ENCODE data around the gene EGLN1.
"Not testable (repeated sequence)": the region's sequence is repeated elsewhere in the genome, so short reads cannot be mapped to it uniquely, and the experiment has no call there.

Gene EGLN1

GRCh38 chr1:231421971-231422797 lies at the start of gene EGLN1:
Gene EGLN1, minus strand, starts transcription at chr1:231422287. Its CDS starts 399 bp downstream, at chr1:231421888.
- DNase-seq (ENCODE audit: low read depth in 2 of 2) = peak; percentile 70 to 79

- DNase-seq (ENCODE audit: low read depth in 2 of 2) = not testable (repeated sequence)
Observed at GRCh38 chr1:231471500-231471899, 49.4 kb upstream of the EGLN1 start.

DNA sequence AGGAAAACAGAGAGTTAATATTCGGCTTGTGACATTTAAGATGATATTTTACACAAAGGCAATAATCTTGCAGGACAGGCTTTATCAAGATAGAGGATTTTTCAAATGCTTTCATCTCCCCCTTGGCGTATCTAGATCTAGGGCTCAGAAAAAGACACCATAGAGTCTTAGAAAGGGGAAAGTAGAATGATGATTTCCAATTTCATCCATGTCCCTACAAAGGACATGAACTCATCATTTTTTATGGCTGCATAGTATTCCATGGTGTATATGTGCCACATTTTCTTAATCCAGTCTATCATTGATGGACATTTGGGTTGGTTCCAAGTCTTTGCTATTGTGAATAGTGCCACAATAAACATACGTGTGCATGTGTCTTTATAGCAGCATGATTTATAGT lies 48.9 kb upstream of the EGLN1 start:
- not testable (repeated sequence) for DNase-seq (ENCODE audit: low read depth in 2 of 2)

- no peak for DNase-seq (ENCODE audit: low read depth in 2 of 2)
Observed at GRCh38 chr1:231467986-231468385, 45.9 kb upstream of the EGLN1 start.

DNA sequence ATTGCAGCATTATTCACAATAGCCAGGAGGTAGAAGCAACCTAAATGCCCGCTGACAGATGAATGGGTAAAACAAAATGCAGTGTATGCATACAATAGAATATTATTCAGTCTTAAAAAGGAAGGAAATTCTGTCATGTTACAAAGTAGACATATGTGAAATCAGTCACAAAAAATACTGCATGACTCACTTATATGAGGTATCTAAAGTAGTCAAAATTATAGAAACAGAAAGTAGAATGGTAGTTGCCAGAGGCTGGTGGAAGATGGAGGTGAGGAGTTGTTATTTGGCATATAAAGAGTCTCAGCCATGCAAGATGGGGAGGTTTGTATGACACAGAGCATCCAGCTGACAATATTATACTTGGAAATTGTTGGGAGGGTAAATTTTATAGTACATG lies 43.0 kb upstream of the EGLN1 start:
- DNase-seq (ENCODE audit: low read depth in 2 of 2) = no peak

DNA sequence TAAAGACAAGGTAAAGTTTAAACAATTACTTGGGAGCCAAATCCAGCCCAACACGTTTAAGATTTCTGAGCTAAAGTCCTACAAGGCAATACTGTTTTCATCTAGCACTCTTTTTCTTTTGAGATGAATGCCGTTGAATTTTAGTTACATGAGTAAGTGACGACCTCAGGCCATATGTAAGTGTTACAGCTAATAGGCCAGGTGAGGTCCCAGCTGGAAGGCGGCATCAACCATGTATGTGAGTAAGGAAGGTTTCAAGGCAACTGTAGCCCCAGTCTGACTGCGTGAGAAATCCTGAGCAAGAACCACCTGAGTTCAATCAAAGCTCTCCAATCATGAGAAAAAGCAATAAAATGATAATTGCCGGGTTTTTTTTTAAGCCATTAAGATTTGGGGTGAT lies 41.5 kb upstream of the EGLN1 start:
- no peak for DNase-seq (ENCODE audit: low read depth in 2 of 2)

DNA sequence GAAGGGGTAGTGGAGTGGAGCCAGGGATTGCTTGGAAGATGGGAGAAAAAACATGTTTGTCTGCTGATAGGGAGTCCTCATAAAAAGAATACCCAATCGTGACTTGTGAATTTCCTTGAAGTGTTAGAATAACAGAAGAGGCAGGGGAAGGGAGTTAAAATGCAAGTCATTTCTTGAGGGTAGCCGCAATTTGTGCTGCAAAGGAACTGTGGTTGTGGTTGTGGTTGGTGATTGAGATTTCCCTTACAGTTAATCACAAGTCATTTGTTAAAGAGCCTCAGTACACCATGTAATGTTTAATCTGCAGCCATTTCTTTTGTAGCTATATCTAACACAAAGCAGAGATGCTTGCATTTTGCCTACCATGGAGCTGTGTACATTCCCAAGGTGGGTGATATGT lies 38.5 kb upstream of the EGLN1 start:
- peak; percentile 10 to 11 for DNase-seq (ENCODE audit: low read depth in 2 of 2)

DNA sequence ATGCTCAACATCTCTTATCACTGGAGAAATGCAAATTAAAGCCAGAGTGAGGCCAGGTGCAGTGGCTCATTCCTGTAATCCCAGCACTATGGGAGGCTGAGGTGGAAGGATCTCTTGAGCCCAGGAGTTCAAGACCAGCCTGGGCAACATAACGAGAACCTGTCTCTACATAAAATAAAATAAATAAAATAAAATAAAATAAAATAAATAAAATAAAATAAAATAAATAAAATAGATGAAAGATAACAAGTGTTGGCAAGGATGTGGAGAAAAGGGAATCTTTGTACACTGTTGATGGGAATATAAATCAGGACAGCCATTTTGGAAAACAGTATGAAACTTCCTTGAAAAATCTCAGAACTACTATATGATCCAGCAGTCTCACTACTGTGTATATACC lies 37.4 kb upstream of the EGLN1 start:
- not testable (repeated sequence) for DNase-seq (ENCODE audit: low read depth in 2 of 2)

DNA sequence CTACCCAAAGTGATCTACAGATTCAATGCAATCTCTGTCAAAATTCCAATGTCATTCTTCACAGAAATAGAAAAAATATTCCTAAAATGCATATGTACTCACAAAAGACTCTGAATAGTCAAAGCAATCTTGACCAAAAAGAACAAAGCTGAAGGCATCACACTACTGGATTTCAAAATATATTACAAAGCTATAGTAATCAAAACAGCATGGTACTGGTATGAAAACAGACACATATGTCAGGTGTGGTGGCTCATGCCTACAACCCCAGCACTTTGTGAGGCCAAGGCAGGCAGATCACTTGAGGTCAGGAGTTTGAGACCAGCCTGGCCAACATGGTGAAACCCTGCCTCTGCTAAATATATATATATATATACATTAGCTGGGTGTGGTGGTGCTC lies 35.9 kb upstream of the EGLN1 start:
- DNase-seq (ENCODE audit: low read depth in 2 of 2) = not testable (repeated sequence)

GRCh38 chr1:231454133-231454532 lies 32.0 kb upstream of the EGLN1 start:
- DNase-seq (ENCODE audit: low read depth in 2 of 2) = not testable (repeated sequence)

- no peak for DNase-seq (ENCODE audit: low read depth in 2 of 2)
Observed at GRCh38 chr1:231446138-231446537, 24.1 kb upstream of the EGLN1 start.

DNA sequence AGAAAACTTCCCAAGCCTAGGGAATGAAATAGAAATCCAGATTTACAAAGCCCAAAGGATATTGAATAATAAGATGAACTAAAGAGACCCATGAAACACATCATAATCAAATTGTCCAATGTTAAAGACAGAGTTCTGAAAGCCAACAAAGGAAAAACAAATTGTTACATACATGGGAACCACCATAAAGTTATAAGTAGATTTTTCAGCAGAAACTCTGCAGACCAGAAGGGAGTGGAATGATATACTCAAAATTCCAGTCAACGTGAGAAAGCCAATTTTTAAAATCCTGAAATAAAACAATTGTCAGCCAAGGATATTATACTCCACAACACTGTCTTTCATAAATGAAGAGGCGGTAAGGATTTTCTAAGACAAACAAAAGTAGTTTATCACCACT lies 22.0 kb upstream of the EGLN1 start:
- DNase-seq (ENCODE audit: low read depth in 2 of 2) = no peak

GRCh38 chr1:231443363-231443762 lies 21.3 kb upstream of the EGLN1 start:
- no peak for DNase-seq (ENCODE audit: low read depth in 2 of 2)

DNA sequence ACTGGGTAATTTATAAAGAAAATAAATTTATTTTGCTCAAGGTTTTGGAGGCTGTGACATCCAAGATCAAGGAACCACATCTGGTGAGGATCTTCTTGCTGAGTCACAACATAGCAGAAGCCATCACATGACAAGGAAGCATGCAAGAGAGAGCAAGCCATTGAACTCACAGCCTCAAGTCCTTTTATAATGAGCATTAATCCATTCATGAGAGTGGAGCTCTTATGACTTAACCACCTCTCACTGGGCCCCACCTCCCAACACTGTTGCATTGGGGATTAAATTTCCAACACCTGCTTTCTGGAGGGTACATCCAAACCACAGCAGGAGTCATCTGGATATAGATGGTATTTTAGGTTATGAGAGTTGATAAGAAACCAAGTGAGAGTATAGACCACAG lies 20.6 kb upstream of the EGLN1 start:
- DNase-seq (ENCODE audit: low read depth in 2 of 2) = no peak

DNA sequence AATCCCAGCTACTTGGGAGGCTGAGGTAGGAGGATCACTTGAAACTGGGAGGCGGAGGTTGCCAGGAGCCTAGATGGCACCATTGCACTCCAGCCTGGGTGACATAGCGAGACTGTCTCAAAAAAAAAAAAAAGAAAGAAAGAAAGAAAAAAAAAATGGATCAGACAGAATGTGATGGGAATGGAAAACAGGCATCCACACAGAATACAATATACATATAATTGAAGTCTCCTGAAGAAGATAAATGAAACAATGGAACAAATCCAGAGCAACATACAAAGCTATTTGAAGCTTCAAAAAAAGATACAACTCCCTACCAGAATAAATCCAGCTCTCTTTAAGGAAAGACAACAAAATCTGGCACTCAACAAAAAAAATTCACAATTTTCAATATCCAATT lies 10.9 kb upstream of the EGLN1 start:
- DNase-seq (ENCODE audit: low read depth in 2 of 2) = no peak

GRCh38 chr1:231431665-231432415 lies 9.8 kb upstream of the EGLN1 start:
- no peak for DNase-seq (ENCODE audit: low read depth in 2 of 2)

DNA sequence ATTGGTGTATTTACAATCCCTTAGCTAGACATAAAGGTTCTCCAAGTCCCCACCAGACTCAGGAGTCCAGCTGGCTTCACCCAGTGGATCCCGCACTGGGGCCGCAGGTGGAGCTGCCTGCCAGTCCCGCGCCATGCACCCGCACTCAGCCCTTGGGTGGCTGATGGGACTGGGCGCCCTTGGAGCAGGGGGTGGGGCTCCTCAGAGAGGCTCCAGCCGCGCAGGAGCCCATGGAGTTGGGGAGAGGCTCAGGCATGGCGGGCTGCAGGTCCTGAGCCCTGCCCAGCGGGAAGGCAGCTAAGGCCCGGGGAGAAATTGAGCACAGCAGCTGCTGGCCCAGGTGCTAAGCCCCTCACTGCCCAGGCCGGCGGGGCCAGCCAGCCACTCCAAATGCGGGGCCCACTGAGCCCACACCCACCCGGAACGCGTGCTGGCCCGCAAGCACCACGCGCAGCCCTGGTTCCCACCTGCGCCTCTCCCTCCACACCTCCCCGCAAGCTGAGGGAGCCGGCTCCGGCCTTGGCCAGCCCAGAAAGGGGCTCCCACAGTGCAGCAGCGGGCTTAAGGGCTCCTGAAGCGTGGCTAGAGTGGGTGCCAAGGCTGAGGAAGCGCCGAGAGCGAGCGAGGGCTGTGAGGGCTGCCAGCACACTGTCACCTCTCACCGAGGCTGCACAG lies 8.7 kb upstream of the EGLN1 start:
- DNase-seq (ENCODE audit: low read depth in 2 of 2) = not testable (repeated sequence)

- no peak for DNase-seq (ENCODE audit: low read depth in 2 of 2)
Observed at GRCh38 chr1:231428377-231428776, 6.3 kb upstream of the EGLN1 start.

- no peak for DNase-seq (ENCODE audit: low read depth in 2 of 2)
Observed at GRCh38 chr1:231424950-231425805, 3.1 kb upstream of the EGLN1 start.

DNA sequence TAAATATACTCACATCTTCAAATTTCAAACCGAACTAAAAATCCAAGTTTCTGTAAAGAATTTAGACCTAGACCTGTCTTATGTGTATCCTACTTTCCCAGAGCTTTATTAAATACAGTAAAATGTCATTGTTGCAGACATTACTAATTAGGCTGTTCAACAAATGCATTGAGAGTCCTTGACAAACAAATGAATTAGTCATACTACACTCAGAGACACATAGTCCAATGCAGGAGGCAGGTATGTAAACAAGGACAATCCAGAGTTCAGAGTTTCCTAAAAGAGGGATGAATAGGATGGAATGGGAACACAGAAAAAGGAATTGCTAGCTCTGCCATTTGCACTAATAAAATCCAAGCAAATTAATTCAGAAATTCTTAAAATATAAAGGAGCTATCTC lies 1.6 kb upstream of the EGLN1 start:
- DNase-seq (ENCODE audit: low read depth in 2 of 2) = no peak

DNA sequence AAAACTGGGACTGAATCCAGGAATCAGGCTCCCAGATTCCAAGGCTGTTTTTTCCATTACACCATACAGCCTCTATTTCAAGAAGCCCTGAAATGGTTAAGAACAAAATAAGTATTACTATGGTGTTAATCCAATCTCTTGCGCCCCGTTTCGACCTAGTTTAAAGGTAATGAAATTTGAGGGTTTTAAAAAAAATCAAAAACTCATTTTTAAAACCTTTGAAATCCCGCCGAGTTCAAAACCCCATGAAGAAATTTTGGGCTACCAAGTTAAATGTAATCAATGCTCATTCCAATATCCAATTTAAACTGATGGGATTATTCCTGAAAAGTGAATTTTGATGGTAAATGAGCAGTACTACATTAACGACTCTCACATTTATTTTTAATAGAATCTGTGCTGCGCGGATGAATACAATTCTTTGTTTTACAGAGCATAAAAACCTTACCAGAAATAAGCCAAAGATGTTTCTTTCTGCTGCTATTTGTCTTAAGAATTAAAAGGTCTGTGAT lies 767 bp upstream of the EGLN1 start:
- no peak for DNase-seq (ENCODE audit: low read depth in 2 of 2)
